GM18907 (cell line): ENCODE results near the gene MID2.
A peak's percentile ranks its signal among the peaks of the same experiment; 100 is the strongest.
"Not testable (repeated sequence)": the region's sequence is repeated elsewhere in the genome, so short reads cannot be mapped to it uniquely, and the experiment has no call there.

ENCODE experiments used
- ATAC-seq: cut with Tn5 transposase; IDR thresholded peaks from one replicate; pipeline ENCODE4 v1.9.1; 2021; ENCODE audit warnings: mild to moderate bottlenecking, moderate library complexity; ENCODE audit not compliant: unreplicated experiment

Gene MID2

GRCh38 chrX:107825698-107826237, at the start of gene MID2:
MID2 (plus strand) TSS chrX:107825866; CDS start chrX:107826427, 561 bp downstream.
- ATAC-seq = peak; percentile 32

GRCh38 chrX:107776649-107777535, 48.8 kb upstream of the MID2 start:
- peak; percentile 81 for ATAC-seq

GRCh38 chrX:107777536-107777832, 48.2 kb upstream of the MID2 start, which contains the start of gene NCBP2L:
NCBP2L (plus strand) TSS chrX:107777733; CDS start chrX:107794221, 16,488 bp downstream.
- no peak for ATAC-seq

- ATAC-seq = no peak
Observed at GRCh38 chrX:107780525-107780924, 45.1 kb upstream of the MID2 start.

- no peak for ATAC-seq
Observed at GRCh38 chrX:107787827-107788226, 37.8 kb upstream of the MID2 start.

- no peak for ATAC-seq
Observed at GRCh38 chrX:107804427-107804826, 21.2 kb upstream of the MID2 start.

GRCh38 chrX:107805179-107805578, 20.5 kb upstream of the MID2 start:
- no peak for ATAC-seq

GRCh38 chrX:107810053-107810452, 15.6 kb upstream of the MID2 start:
- not testable (repeated sequence) for ATAC-seq

- no peak for ATAC-seq
Observed at GRCh38 chrX:107818900-107819521, 6.7 kb upstream of the MID2 start.

GRCh38 chrX:107823042-107823441, 2.6 kb upstream of the MID2 start:
- no peak for ATAC-seq

- ATAC-seq = no peak
Observed at GRCh38 chrX:107823456-107823855, 2.2 kb upstream of the MID2 start.

- peak; percentile 49 for ATAC-seq
Observed at GRCh38 chrX:107826238-107827029, 768 bp downstream of the MID2 start.

GRCh38 chrX:107827030-107827831, 1.6 kb downstream of the MID2 start:
- no peak for ATAC-seq

GRCh38 chrX:107827852-107828251, 2.2 kb downstream of the MID2 start:
- ATAC-seq = no peak

- ATAC-seq = no peak
Observed at GRCh38 chrX:107829878-107830277, 4.2 kb downstream of the MID2 start.

GRCh38 chrX:107831071-107831730, 5.5 kb downstream of the MID2 start:
- no peak for ATAC-seq

- ATAC-seq = no peak
Observed at GRCh38 chrX:107834275-107835201, 8.9 kb downstream of the MID2 start.

GRCh38 chrX:107836958-107837357, 11.3 kb downstream of the MID2 start:
- ATAC-seq = no peak

GRCh38 chrX:107840971-107841370, 15.3 kb downstream of the MID2 start:
- no peak for ATAC-seq
